ENCODE measurements around the gene TMEM252. TPM values are rescaled to one million over a fixed set of nuclear protein-coding genes. Genes with fewer than 3 reads are reported as not detected.

The TMEM252 gene
- total RNA-seq, 1 donor from 2014 or later: not detected

- peaks cover 21% of the 10 kb centered on the region for H3K27me3 Mint-ChIP-seq
- no peaks in the 10 kb centered on the region for H3K36me3 Mint-ChIP-seq (ENCODE audit: low read depth)
- peaks cover 6% of the 10 kb centered on the region for H3K9me3 Mint-ChIP-seq
- DNase-seq: no peak
- H3K4me3 Mint-ChIP-seq: no peak overlapping the region
- no peak overlapping the region for H3K27ac Mint-ChIP-seq
- H3K4me1 Mint-ChIP-seq: no peaks in the 10 kb centered on the region
- intact Hi-C loops (cut with micrococcal nuclease): no loop called here
Observed at GRCh38 chr9:68523367-68523936, 17.2 kb downstream of the TMEM252 start.

GRCh38 chr9:68522954-68523353 is 17.7 kb downstream of the TMEM252 start:
- intact Hi-C loops (cut with micrococcal nuclease): no loop called here
- H3K4me1 Mint-ChIP-seq: no peaks in the 10 kb centered on the region
- no peak overlapping the region for H3K27ac Mint-ChIP-seq
- H3K36me3 Mint-ChIP-seq (ENCODE audit: low read depth): no peaks in the 10 kb centered on the region
- DNase-seq: no peak
- no peak overlapping the region for H3K4me3 Mint-ChIP-seq
- peaks cover 22% of the 10 kb centered on the region for H3K27me3 Mint-ChIP-seq
- peaks cover 7% of the 10 kb centered on the region for H3K9me3 Mint-ChIP-seq

GRCh38 chr9:68522131-68522530 is 18.6 kb downstream of the TMEM252 start:
- H3K36me3 Mint-ChIP-seq (ENCODE audit: low read depth): no peaks in the 10 kb centered on the region
- intact Hi-C loops (cut with micrococcal nuclease): no loop called here
- no peak overlapping the region for H3K4me3 Mint-ChIP-seq
- H3K9me3 Mint-ChIP-seq: peaks cover 7% of the 10 kb centered on the region
- peaks cover 17% of the 10 kb centered on the region for H3K27me3 Mint-ChIP-seq
- DNase-seq: no peak
- H3K27ac Mint-ChIP-seq: no peak overlapping the region
- H3K4me1 Mint-ChIP-seq: no peaks in the 10 kb centered on the region

- peaks cover 7% of the 10 kb centered on the region for H3K9me3 Mint-ChIP-seq
- intact Hi-C loops (cut with micrococcal nuclease): no loop called here
- H3K4me3 Mint-ChIP-seq: no peak overlapping the region
- DNase-seq: no peak
- H3K4me1 Mint-ChIP-seq: no peaks in the 10 kb centered on the region
- H3K27me3 Mint-ChIP-seq: peaks cover 3% of the 10 kb centered on the region
- H3K27ac Mint-ChIP-seq: no peak overlapping the region
- no peaks in the 10 kb centered on the region for H3K36me3 Mint-ChIP-seq (ENCODE audit: low read depth)
Observed at GRCh38 chr9:68515326-68516017, 25.2 kb downstream of the TMEM252 start.

- no peaks in the 10 kb centered on the region for H3K4me1 Mint-ChIP-seq
- no peak overlapping the region for H3K4me3 Mint-ChIP-seq
- no peak for DNase-seq
- H3K36me3 Mint-ChIP-seq (ENCODE audit: low read depth): no peaks in the 10 kb centered on the region
- H3K27ac Mint-ChIP-seq: no peak overlapping the region
- intact Hi-C loops (cut with micrococcal nuclease): no loop called here
- peaks cover 6% of the 10 kb centered on the region for H3K9me3 Mint-ChIP-seq
- peaks cover 3% of the 10 kb centered on the region for H3K27me3 Mint-ChIP-seq
Observed at GRCh38 chr9:68513981-68514380, 26.7 kb downstream of the TMEM252 start.

- no peak overlapping the region for H3K27ac Mint-ChIP-seq
- intact Hi-C loops (cut with micrococcal nuclease): no loop called here
- DNase-seq: no peak
- H3K36me3 Mint-ChIP-seq (ENCODE audit: low read depth): no peaks in the 10 kb centered on the region
- H3K4me3 Mint-ChIP-seq: no peak overlapping the region
- peaks cover 1% of the 10 kb centered on the region for H3K27me3 Mint-ChIP-seq
- H3K9me3 Mint-ChIP-seq: peaks cover under 1% of the 10 kb centered on the region
- H3K4me1 Mint-ChIP-seq: no peaks in the 10 kb centered on the region
Observed at GRCh38 chr9:68513385-68513784, 27.3 kb downstream of the TMEM252 start.

GRCh38 chr9:68509689-68510088 is 31.0 kb downstream of the TMEM252 start:
- H3K27ac Mint-ChIP-seq: no peak overlapping the region
- H3K9me3 Mint-ChIP-seq: no peaks in the 10 kb centered on the region
- no peaks in the 10 kb centered on the region for H3K4me1 Mint-ChIP-seq
- intact Hi-C loops (cut with micrococcal nuclease): no loop called here
- no peak overlapping the region for H3K4me3 Mint-ChIP-seq
- no peak for DNase-seq
- peaks cover 2% of the 10 kb centered on the region for H3K27me3 Mint-ChIP-seq
- H3K36me3 Mint-ChIP-seq (ENCODE audit: low read depth): no peaks in the 10 kb centered on the region

- no peak for DNase-seq
- Mint-ChIP-seq H3K4me3 (no peak overlapping the region), H3K4me1 (no peaks in the 10 kb centered on the region), H3K27ac (no peak overlapping the region), H3K27me3 (peaks cover 6% of the 10 kb centered on the region), H3K36me3 (ENCODE audit: low read depth) (no peaks in the 10 kb centered on the region), H3K9me3 (no peaks in the 10 kb centered on the region)
- intact Hi-C loops (cut with micrococcal nuclease): no loop called here
Observed at GRCh38 chr9:68508547-68508946, 32.1 kb downstream of the TMEM252 start.

- no peaks in the 10 kb centered on the region for H3K9me3 Mint-ChIP-seq
- no peak overlapping the region for H3K4me3 Mint-ChIP-seq
- H3K36me3 Mint-ChIP-seq (ENCODE audit: low read depth): no peaks in the 10 kb centered on the region
- intact Hi-C loops (cut with micrococcal nuclease): no loop called here
- DNase-seq: no peak
- H3K4me1 Mint-ChIP-seq: no peaks in the 10 kb centered on the region
- no peak overlapping the region for H3K27ac Mint-ChIP-seq
- H3K27me3 Mint-ChIP-seq: peaks cover 6% of the 10 kb centered on the region
Observed at GRCh38 chr9:68507806-68508145, 32.9 kb downstream of the TMEM252 start.

- no peaks in the 10 kb centered on the region for H3K36me3 Mint-ChIP-seq (ENCODE audit: low read depth)
- H3K9me3 Mint-ChIP-seq: no peaks in the 10 kb centered on the region
- intact Hi-C loops (cut with micrococcal nuclease): no loop called here
- DNase-seq: no peak
- H3K4me1 Mint-ChIP-seq: no peaks in the 10 kb centered on the region
- no peak overlapping the region for H3K4me3 Mint-ChIP-seq
- no peak overlapping the region for H3K27ac Mint-ChIP-seq
- peaks cover 6% of the 10 kb centered on the region for H3K27me3 Mint-ChIP-seq
Observed at GRCh38 chr9:68507130-68507805, 33.4 kb downstream of the TMEM252 start.

- peaks cover 7% of the 10 kb centered on the region for H3K27me3 Mint-ChIP-seq
- no peaks in the 10 kb centered on the region for H3K4me1 Mint-ChIP-seq
- intact Hi-C loops (cut with micrococcal nuclease): no loop called here
- no peaks in the 10 kb centered on the region for H3K36me3 Mint-ChIP-seq (ENCODE audit: low read depth)
- no peaks in the 10 kb centered on the region for H3K9me3 Mint-ChIP-seq
- no peak overlapping the region for H3K27ac Mint-ChIP-seq
- DNase-seq: no peak
- no peak overlapping the region for H3K4me3 Mint-ChIP-seq
Observed at GRCh38 chr9:68506551-68506950, 34.1 kb downstream of the TMEM252 start.

- Mint-ChIP-seq H3K27me3 (peaks cover 8% of the 10 kb centered on the region), H3K4me3 (no peak overlapping the region), H3K4me1 (no peaks in the 10 kb centered on the region), H3K27ac (no peak overlapping the region), H3K9me3 (no peaks in the 10 kb centered on the region), H3K36me3 (ENCODE audit: low read depth) (no peaks in the 10 kb centered on the region)
- intact Hi-C loops (cut with micrococcal nuclease): no loop called here
- DNase-seq: no peak
Observed at GRCh38 chr9:68505681-68506409, 34.8 kb downstream of the TMEM252 start.

- Mint-ChIP-seq H3K4me3 (no peak overlapping the region), H3K27ac (no peak overlapping the region), H3K27me3 (peaks cover 14% of the 10 kb centered on the region), H3K9me3 (no peaks in the 10 kb centered on the region), H3K4me1 (no peaks in the 10 kb centered on the region), H3K36me3 (ENCODE audit: low read depth) (no peaks in the 10 kb centered on the region)
- DNase-seq: no peak
- intact Hi-C loops (cut with micrococcal nuclease): no loop called here
Observed at GRCh38 chr9:68502279-68502678, 38.4 kb downstream of the TMEM252 start.
